GM21825 (cell line): ENCODE measurements around the gene RAB31.
A peak's percentile ranks its signal among the peaks of the same experiment; 100 is the strongest.

Source experiments
- ATAC-seq: cut with Tn5 transposase; IDR thresholded peaks from one replicate; pipeline ENCODE4 v1.9.1; 2021; ENCODE audit warnings: mild to moderate bottlenecking, moderate library complexity; ENCODE audit not compliant: unreplicated experiment

RAB31 gene

GRCh38 chr18:9711361-9712129 lies 3.4 kb downstream of the RAB31 start:
- peak; percentile 62 for ATAC-seq

- ATAC-seq, result no peak
Observed at GRCh38 chr18:9712130-9712577, 4.1 kb downstream of the RAB31 start.

- no peak for ATAC-seq
Observed at GRCh38 chr18:9712611-9713010, 4.5 kb downstream of the RAB31 start.

DNA sequence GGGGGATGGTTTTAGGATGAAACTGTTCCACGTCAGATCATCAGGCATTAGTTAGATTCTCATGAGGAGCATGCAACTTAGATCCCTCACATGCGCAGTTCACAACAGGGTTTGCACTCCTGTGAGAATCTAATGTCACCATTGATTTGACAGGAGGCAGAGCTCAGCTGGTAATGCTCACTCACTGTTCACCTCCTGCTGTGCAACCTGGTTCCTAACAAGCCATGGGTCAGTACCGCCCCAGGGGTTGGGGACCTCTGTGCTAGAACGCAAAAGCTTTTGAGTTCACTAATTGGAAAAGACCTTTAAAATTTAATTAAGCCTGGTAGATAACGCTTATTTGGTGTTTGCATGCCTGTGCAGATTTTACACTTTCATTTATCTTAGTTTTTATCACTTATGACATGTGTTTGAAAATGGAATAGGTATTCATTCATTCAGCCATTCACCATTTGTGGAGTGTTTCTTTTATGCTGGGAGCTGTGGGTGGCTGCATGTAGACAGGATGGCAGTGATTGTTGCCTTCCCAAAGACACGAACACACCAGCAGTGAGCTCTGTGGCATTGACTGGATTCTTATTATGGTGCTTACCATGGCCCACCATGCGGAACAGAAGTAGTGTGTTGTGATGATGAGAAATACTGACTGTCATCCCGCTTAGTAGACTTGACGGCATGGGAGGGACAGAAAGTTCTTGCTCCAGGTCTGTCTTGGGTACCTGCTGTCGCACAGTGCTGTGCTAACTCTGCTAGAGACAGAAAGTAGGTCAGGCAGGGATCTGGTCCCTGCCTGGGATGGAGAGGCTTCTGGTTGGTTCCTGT lies 6.4 kb downstream of the RAB31 start:
- ATAC-seq, result no peak

DNA sequence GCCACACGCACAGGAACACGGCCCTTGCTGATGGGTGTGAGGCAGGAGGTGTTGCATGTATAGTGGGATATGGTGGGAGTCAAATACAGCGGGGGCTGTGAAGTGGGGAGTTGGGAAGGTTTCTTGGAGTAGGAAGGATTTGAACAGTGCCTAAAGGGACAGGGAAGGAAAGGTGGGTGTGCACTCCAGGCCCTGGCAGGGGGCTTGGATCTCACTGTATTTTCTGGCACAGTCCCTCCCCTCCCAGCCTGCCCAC lies 6.9 kb downstream of the RAB31 start:
- ATAC-seq, result no peak

- ATAC-seq, result no peak
Observed at GRCh38 chr18:9715978-9716774, 8.1 kb downstream of the RAB31 start.

DNA sequence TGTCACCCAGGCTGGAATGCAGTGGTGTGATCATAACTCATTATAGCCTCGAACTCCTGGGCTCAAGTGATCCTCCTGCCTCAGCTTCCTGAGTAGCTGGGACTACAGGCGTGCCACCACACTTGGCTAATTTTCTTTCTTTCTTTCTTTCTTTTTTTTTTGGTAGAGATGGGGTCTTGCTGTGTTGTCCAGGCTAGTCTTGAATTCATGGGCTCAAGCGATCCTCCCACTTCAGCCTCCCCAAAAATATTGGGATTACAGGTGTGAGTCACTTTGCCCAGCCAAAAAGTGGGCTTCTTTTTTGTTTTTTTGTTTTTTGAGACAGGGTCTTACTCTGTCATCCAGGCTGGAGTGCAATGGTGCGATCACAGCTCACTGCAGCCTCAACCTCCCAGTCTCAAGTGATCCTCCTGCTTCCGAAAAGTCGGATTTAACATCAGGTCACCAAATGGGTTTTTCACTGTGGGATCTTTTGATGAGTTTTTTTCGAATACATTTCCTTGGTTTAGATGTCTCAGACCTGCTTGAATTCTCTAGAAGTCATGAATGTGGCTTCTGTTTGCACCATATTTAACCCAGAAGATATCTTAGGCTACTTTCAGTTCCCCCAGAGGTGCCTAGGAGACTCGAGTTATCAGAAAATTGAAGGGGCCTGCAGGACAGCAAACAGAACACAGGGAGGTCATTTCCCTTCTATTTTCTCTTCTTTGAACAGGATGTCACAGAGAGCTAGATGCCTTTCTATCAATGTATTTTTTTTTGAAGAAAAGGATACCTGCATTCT lies 8.9 kb downstream of the RAB31 start:
- no peak for ATAC-seq

- ATAC-seq, result no peak
Observed at GRCh38 chr18:9719421-9719981, 11.4 kb downstream of the RAB31 start.

DNA sequence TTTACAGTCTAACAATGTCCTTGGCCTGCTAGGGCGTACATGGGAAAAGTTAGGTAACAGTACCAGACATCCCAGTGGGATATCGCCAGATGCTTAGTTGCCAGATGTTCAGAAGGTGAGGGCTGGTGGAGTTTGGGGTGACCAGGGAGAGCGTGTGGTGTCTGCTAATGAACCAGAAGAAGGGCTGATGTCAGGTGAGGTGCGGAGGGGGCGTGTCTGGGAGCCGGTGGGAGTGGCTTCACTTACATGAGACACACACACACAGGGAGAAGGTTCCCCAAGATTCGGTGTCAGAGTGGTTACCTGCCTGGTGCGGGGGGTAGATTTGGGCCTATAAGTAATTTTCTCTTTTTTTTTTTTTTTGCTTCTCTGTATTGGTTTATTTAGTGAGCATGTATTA lies 12.2 kb downstream of the RAB31 start:
- no peak for ATAC-seq

DNA sequence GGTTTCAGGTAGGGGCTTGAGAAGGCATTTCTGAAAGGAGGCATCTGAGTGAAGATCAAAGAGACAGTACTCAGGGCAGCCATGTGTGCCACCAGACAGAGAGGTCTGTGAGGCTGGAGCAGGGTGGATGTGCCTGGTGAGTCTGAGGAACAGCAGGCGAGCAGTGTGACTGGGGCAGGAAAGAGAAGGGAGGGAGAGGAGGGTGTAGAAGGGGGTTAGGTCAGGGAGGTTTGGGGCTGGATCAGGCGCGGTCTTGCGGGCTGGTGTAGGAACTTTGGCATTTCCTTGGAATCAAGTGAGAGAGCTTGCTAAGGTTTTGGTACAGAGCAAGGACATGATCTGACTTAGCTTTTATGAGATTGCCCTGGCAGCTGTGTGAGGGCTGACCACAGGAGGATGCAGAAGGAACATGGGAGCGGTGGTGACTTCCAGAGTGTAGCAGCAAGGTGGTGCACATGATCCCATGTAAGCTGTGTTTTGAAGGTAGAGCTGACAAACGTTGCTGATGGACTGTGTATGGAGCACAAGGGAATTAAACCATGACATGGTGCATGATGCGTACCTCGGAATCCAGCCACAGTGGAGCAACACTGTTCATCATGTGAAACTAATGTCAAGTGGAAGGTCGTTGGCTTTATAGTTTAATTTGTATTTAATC lies 13.9 kb downstream of the RAB31 start:
- ATAC-seq, result no peak

DNA sequence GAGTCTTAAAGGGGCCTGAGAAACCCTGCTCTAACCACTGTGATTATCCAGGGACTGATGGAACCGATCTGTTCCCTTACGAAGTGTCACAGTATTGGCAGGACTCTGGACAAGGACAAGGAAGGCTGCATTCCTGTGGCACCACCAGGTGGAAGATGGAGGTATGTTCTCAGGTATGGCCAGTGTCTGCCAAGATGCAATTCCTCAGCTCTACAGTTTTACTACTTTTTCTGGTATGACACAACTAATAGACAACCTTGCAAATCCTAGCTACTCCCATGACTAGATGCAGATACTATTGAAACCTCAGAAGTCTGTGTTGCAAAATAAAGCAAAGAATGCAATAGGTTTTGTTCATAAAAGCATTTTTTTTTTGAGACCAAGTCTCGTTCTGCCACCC lies 14.6 kb downstream of the RAB31 start:
- no peak for ATAC-seq

- ATAC-seq, result no peak
Observed at GRCh38 chr18:9724797-9725585, 16.9 kb downstream of the RAB31 start.

GRCh38 chr18:9726175-9726574 lies 18.1 kb downstream of the RAB31 start:
- no peak for ATAC-seq

DNA sequence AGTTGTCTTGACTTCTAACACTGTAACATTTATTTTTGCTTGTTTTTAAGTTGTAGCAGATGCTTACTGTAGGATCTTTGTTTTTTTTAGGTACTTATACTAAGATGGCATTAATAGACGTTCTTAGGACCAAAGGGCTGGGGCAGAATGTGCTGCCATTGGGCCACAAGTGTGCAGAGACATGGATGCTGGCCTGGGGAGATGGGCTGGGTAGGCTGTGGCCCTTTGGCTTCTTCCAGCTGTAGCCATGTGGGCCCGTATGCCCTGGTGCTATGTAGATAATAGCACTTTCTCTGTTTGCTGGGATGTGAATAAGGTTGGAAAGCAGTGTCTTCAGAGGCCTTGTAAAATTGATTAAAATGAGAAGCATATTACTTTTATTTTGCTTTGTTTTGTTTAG lies 18.8 kb downstream of the RAB31 start:
- no peak for ATAC-seq

DNA sequence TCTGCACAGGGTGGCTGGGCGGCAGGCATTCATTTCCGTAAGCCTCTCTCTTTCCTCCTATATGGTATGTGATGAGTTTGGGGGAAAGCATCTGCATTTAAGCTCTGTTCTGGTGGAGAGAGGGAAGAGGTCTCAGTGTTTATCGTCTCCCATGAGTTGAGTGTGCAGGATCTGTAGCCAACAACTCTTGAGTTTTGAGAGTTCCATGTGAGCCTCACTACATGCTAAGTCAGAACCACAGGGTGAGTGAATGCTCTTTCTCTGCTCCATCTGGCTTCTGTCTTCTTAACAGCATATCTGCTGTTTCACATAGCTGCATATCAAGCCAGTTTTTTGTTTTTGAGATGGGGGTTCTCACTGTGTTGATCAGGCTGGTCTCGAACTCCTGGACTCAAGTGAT lies 22.7 kb downstream of the RAB31 start:
- ATAC-seq, result no peak

DNA sequence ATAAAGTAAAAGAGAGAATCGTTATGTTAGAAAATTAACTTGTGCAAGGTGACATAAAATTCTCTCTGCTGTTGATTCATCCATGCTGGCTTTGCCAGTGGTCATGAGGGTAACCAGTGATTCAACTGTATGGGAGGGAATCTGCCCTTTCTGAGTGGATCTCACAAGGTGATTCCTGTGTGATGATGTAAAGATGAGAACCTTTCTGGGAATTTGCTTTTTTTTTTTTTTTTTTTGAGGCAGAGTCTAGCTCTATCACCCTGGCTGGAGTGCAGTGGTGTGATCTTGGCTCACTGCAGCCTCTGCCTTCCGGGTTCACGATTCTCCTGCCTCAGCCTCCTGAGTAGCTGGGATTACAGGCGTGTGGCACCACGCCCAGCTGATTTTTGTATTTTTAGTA lies 23.3 kb downstream of the RAB31 start:
- ATAC-seq, result no peak

GRCh38 chr18:9732031-9732430 lies 23.9 kb downstream of the RAB31 start:
- no peak for ATAC-seq

- no peak for ATAC-seq
Observed at GRCh38 chr18:9734189-9734588, 26.1 kb downstream of the RAB31 start.

- ATAC-seq, result no peak
Observed at GRCh38 chr18:9735238-9735637, 27.1 kb downstream of the RAB31 start.
